ENCODE measurements around the gene CDC42BPA.

DNA sequence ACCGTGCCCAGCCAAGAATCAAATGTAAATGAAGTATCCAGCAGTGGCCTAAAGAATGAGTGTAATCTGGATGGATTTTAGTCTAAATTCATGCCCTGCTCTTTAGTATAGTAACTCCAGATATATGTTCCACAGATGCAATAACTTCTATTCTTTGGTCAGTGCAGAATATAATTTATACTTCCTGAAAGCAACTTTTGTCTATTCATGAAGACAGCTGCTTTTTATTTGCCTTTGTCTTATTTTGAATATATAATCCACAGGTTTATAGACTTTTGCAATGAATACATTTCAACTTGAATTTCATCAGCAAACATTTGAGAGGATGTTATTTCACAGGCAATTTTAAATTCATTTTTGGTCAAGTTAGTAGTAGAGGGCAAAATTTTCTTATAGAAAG, 54.4 kb downstream of the CDC42BPA start:
- TF ChIP-seq MAX (IDR thresholded peaks at IDR 0.05; ENCODE audit: low read depth) (no peak), YY1 (IDR thresholded peaks at IDR 0.05; ENCODE audit: low read depth) (no peak), CHD2 (IDR thresholded peaks at IDR 0.05; ENCODE audit: low read length, partially characterized antibody) (no peak), PBX3 (IDR thresholded peaks at IDR 0.05) (no peak), USF2 (IDR thresholded peaks at IDR 0.05; ENCODE audit: borderline replicate concordance, low read depth, low read length) (no peak), REST (IDR thresholded peaks at IDR 0.05; ENCODE audit: low read depth, low read length) (no peak), POLR2AphosphoS5 (IDR thresholded peaks at IDR 0.05; ENCODE audit: low read depth, low read length) (no peak), TAF1 (IDR thresholded peaks at IDR 0.05; ENCODE audit: borderline replicate concordance, low read depth, low read length) (no peak), GABPA (IDR thresholded peaks at IDR 0.05; ENCODE audit: low read depth) (no peak), NFIC (IDR thresholded peaks at IDR 0.05; ENCODE audit: borderline replicate concordance) (no peak), MXI1 (IDR thresholded peaks at IDR 0.05; ENCODE audit: low read depth, low read length) (no peak)
- TF ChIP-seq, protein P1, sequence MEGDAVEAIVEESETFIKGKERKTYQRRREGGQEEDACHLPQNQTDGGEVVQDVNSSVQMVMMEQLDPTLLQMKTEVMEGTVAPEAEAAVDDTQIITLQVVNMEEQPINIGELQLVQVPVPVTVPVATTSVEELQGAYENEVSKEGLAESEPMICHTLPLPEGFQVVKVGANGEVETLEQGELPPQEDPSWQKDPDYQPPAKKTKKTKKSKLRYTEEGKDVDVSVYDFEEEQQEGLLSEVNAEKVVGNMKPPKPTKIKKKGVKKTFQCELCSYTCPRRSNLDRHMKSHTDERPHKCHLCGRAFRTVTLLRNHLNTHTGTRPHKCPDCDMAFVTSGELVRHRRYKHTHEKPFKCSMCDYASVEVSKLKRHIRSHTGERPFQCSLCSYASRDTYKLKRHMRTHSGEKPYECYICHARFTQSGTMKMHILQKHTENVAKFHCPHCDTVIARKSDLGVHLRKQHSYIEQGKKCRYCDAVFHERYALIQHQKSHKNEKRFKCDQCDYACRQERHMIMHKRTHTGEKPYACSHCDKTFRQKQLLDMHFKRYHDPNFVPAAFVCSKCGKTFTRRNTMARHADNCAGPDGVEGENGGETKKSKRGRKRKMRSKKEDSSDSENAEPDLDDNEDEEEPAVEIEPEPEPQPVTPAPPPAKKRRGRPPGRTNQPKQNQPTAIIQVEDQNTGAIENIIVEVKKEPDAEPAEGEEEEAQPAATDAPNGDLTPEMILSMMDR (IDR thresholded peaks at IDR 0.05) = no peak
